Liver (tissue), 9 donors: ENCODE results near the gene NAT9. TPM values are rescaled to one million over a fixed set of nuclear protein-coding genes. Genes with fewer than 3 reads are reported as not detected.

ENCODE experiments used
- DNase-seq: peaks from one replicate; pipeline ENCODE4 v3.0.0-alpha.2; 2017; ENCODE audit warnings: low spot score
- H3K27ac ChIP-seq, 2 donors: one replicate each; pipeline ENCODE4 v1.7.0; 2013; ENCODE audit warnings: inconsistent platforms in 2 of 2, low read length in 2 of 2, control low read depth in 1 of 2, low read depth in 1 of 2, mild to moderate bottlenecking in 1 of 2
- H3K27me3 ChIP-seq, 4 donors: one replicate each; pipeline versions ENCODE4 v1.6.1 to v1.7.0; 2013; ENCODE audit warnings: low read length in 3 of 4, inconsistent platforms in 1 of 4, mild to moderate bottlenecking in 1 of 4, moderate library complexity in 1 of 4; ENCODE audit not compliant: control insufficient read depth in 4 of 4, insufficient read depth in 4 of 4
- H3K36me3 ChIP-seq, 4 donors: one replicate each; pipeline versions ENCODE4 v1.6.1 to v1.7.0; 2013; ENCODE audit warnings: low read length in 3 of 4, mild to moderate bottlenecking in 3 of 4, low read depth in 1 of 4, moderate library complexity in 1 of 4; ENCODE audit not compliant: control insufficient read depth in 4 of 4, insufficient read depth in 3 of 4
- H3K4me1 ChIP-seq, 4 donors: one replicate each; pipeline versions ENCODE4 v1.6.1 to v1.7.0; 2013; ENCODE audit warnings: low read length in 3 of 4, mild to moderate bottlenecking in 3 of 4, moderate library complexity in 1 of 4; ENCODE audit not compliant: control insufficient read depth in 4 of 4, insufficient read depth in 4 of 4
- H3K4me3 ChIP-seq, 3 donors: one replicate each; pipeline versions ENCODE4 v1.6.1 to v1.7.0; 2013; ENCODE audit warnings: low read length in 3 of 3, control low read depth in 1 of 3, low read depth in 1 of 3, mild to moderate bottlenecking in 1 of 3
- H3K9ac ChIP-seq, 2 donors: one replicate each; pipeline ENCODE4 v1.7.0; 2013; ENCODE audit warnings: low read length in 2 of 2, mild to moderate bottlenecking in 2 of 2, moderate library complexity in 2 of 2, control low read depth in 1 of 2, low read depth in 1 of 2
- H3K9me3 ChIP-seq, 4 donors: one replicate each; pipeline versions ENCODE4 v1.6.1 to v1.7.0; 2013; ENCODE audit warnings: low read length in 3 of 4; ENCODE audit not compliant: control insufficient read depth in 4 of 4
- EGR1 ChIP-seq, 2 donors: IDR thresholded peaks; 2 replicates each; pipeline ENCODE4 v1.6.1; 2016 to 2018; ENCODE audit warnings: antibody characterized with exemption in 2 of 2, low read depth in 2 of 2
- FOXA1 ChIP-seq: IDR thresholded peaks from 2 replicates; pipeline ENCODE4 v1.6.1; 2016; ENCODE audit warnings: antibody characterized with exemption
- FOXA2 ChIP-seq: IDR thresholded peaks from 2 replicates; pipeline ENCODE4 v1.6.1; 2016; ENCODE audit warnings: antibody characterized with exemption
- GABPA ChIP-seq, 2 donors: IDR thresholded peaks in 1 of 2; conservative IDR thresholded peaks in 1 of 2; 2 replicates each; pipeline ENCODE4 v1.6.1; 2016; ENCODE audit warnings: antibody characterized with exemption in 2 of 2, mild to moderate bottlenecking in 1 of 2, moderate library complexity in 1 of 2
- HNF4A ChIP-seq, 2 donors: conservative IDR thresholded peaks; 2 replicates each; pipeline ENCODE4 v1.6.1; 2016; ENCODE audit warnings: antibody characterized with exemption in 2 of 2, mild to moderate bottlenecking in 2 of 2
- HNF4G ChIP-seq: IDR thresholded peaks from 2 replicates; pipeline ENCODE4 v1.6.1; 2016; ENCODE audit warnings: antibody characterized with exemption
- JUND ChIP-seq, 2 donors: IDR thresholded peaks; 2 replicates each; pipeline ENCODE4 v1.6.1; 2016; ENCODE audit warnings: antibody characterized with exemption in 2 of 2
- NR2F2 ChIP-seq: IDR thresholded peaks from 2 replicates; pipeline ENCODE4 v1.6.1; 2016; ENCODE audit warnings: antibody characterized with exemption
- RAD21 ChIP-seq, 2 donors: IDR thresholded peaks; 2 replicates each; pipeline ENCODE4 v1.6.1; 2016; ENCODE audit warnings: antibody characterized with exemption in 2 of 2, mild to moderate bottlenecking in 2 of 2
- RXRA ChIP-seq, 2 donors: IDR thresholded peaks; 2 replicates each; pipeline ENCODE4 v1.6.1; 2017 to 2018; ENCODE audit warnings: antibody characterized with exemption in 2 of 2, mild to moderate bottlenecking in 1 of 2
- SP1 ChIP-seq: IDR thresholded peaks from 2 replicates; pipeline ENCODE4 v1.6.1; 2018; ENCODE audit warnings: antibody characterized with exemption, mild to moderate bottlenecking
- TAF1 ChIP-seq: conservative IDR thresholded peaks from 2 replicates; pipeline ENCODE4 v1.6.1; 2016; ENCODE audit warnings: antibody characterized with exemption, mild to moderate bottlenecking
- YY1 ChIP-seq: IDR thresholded peaks from 2 replicates; pipeline ENCODE4 v1.6.1; 2016; ENCODE audit warnings: antibody characterized with exemption, mild to moderate bottlenecking
- WGBS: extraction: QIAGEN DNeasy Blood & Tissue Kit; methylation state at CpG from one replicate; pipeline ENCODE4 v1.1.7; 2013; 5-methylcytosine and 5-hydroxymethylcytosine counted together
- polyA plus RNA-seq, 2 donors: library from polyadenylated mRNA; stranded (reverse) in 1 of 2; unstranded in 1 of 2; fragments of 200-250 nt in 1 of 2; fragments of >200 nt in 1 of 2; fragmentation: Nextera tagmentation in 1 of 2; extraction: Ambion mirVana in 1 of 2; gene quantifications; one replicate each; pipeline versions ENCODE4 v1.2.1 to v1.2.3, GENCODE V29; 2013 to 2015
- total RNA-seq, 2 donors: library from RNA; depleted of rRNA; stranded (reverse); fragments of >200 nt; gene quantifications; one replicate each; pipeline ENCODE4 v1.2.3, GENCODE V29; 2014
- TF ChIP-seq, protein P1 (sequence below): fragments of 150-350 bp; IDR thresholded peaks from 2 replicates; pipeline ENCODE4 v1.5.1; 2017; ENCODE audit warnings: improper control_type of control experiment, low read depth, low read length; ENCODE audit not compliant: missing input control
- TF ChIP-seq, protein P2 (sequence below): IDR thresholded peaks from 2 replicates; pipeline ENCODE4 v1.6.1; 2016; ENCODE audit warnings: antibody characterized with exemption
- TF ChIP-seq, protein P3 (sequence below): IDR thresholded peaks from 2 replicates; pipeline ENCODE4 v1.6.1; 2016; ENCODE audit warnings: antibody characterized with exemption
- TF ChIP-seq, protein P4 (sequence below): IDR thresholded peaks from 2 replicates; pipeline ENCODE4 v1.6.1; 2016; ENCODE audit warnings: antibody characterized with exemption, mild to moderate bottlenecking
- TF ChIP-seq, protein P5 (sequence below): IDR thresholded peaks from 2 replicates; pipeline ENCODE4 v1.6.1; 2016; ENCODE audit warnings: antibody characterized with exemption
- donor health status: healthy.
- donor health status: healthy.
- donor health status: healthy.
- donor health status: healthy.
- donor health status: healthy.

Gene NAT9
- total and polyA plus RNA-seq, 4 donors, result 8.1 to 25.5 (median 17.1) TPM

DNA sequence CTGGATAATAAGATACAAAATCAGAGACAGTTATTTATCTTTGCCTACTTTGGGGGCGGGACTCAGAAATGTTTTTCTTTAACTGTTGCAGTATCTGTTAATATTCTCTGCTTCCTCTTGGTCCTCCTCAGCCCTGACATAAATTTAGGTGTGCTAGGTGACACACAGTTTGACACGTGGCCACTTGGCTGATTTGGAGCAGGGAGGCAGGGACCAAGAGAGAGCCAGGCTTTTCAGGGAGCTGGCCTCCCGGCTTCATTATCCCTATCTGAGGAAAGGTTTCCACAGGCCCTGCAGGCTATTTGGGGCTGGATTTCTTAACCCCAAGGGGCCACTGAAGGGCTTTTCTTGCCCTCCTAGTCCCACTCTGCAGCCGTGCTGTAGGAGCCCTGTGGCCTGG lies 20.1 kb upstream of the NAT9 start:
- H3K36me3 ChIP-seq, result peaks cover 0 to 70% (median 21%) of the 10 kb centered on the region in 4 donors
- no peak overlapping the region for H3K9ac ChIP-seq
- H3K9me3 ChIP-seq, result no peaks in the 10 kb centered on the region
- H3K27ac ChIP-seq, result no peak overlapping the region
- H3K4me3 ChIP-seq, result no peak overlapping the region
- H3K27me3 ChIP-seq, result no peaks in the 10 kb centered on the region
- no peaks in the 10 kb centered on the region for H3K4me1 ChIP-seq
- WGBS, result 96% methylated on average over 4 of the region's 4 CpGs
- TF ChIP-seq YY1, result no peak
- TF ChIP-seq HNF4A (conservative IDR thresholded peaks at IDR 0.05), result no peak
- TF ChIP-seq GABPA (IDR thresholded peaks at IDR 0.05 in 1 of 2, conservative IDR thresholded peaks at IDR 0.05 in 1 of 2), result no peak
- TF ChIP-seq EGR1 (IDR thresholded peaks at IDR 0.05; ENCODE audit: low read depth in 2 of 2), result no peak
- no peak for TF ChIP-seq FOXA1
- no peak for TF ChIP-seq HNF4G
- TF ChIP-seq, protein P1, sequence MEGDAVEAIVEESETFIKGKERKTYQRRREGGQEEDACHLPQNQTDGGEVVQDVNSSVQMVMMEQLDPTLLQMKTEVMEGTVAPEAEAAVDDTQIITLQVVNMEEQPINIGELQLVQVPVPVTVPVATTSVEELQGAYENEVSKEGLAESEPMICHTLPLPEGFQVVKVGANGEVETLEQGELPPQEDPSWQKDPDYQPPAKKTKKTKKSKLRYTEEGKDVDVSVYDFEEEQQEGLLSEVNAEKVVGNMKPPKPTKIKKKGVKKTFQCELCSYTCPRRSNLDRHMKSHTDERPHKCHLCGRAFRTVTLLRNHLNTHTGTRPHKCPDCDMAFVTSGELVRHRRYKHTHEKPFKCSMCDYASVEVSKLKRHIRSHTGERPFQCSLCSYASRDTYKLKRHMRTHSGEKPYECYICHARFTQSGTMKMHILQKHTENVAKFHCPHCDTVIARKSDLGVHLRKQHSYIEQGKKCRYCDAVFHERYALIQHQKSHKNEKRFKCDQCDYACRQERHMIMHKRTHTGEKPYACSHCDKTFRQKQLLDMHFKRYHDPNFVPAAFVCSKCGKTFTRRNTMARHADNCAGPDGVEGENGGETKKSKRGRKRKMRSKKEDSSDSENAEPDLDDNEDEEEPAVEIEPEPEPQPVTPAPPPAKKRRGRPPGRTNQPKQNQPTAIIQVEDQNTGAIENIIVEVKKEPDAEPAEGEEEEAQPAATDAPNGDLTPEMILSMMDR, result no peak
- no peak for TF ChIP-seq JUND (IDR thresholded peaks at IDR 0.05)
- TF ChIP-seq, protein P2, sequence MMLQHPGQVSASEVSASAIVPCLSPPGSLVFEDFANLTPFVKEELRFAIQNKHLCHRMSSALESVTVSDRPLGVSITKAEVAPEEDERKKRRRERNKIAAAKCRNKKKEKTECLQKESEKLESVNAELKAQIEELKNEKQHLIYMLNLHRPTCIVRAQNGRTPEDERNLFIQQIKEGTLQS, result no peak
- TF ChIP-seq, protein P3, sequence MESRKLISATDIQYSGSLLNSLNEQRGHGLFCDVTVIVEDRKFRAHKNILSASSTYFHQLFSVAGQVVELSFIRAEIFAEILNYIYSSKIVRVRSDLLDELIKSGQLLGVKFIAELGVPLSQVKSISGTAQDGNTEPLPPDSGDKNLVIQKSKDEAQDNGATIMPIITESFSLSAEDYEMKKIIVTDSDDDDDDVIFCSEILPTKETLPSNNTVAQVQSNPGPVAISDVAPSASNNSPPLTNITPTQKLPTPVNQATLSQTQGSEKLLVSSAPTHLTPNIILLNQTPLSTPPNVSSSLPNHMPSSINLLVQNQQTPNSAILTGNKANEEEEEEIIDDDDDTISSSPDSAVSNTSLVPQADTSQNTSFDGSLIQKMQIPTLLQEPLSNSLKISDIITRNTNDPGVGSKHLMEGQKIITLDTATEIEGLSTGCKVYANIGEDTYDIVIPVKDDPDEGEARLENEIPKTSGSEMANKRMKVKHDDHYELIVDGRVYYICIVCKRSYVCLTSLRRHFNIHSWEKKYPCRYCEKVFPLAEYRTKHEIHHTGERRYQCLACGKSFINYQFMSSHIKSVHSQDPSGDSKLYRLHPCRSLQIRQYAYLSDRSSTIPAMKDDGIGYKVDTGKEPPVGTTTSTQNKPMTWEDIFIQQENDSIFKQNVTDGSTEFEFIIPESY, result no peak
- no peak for DNase-seq

DNA sequence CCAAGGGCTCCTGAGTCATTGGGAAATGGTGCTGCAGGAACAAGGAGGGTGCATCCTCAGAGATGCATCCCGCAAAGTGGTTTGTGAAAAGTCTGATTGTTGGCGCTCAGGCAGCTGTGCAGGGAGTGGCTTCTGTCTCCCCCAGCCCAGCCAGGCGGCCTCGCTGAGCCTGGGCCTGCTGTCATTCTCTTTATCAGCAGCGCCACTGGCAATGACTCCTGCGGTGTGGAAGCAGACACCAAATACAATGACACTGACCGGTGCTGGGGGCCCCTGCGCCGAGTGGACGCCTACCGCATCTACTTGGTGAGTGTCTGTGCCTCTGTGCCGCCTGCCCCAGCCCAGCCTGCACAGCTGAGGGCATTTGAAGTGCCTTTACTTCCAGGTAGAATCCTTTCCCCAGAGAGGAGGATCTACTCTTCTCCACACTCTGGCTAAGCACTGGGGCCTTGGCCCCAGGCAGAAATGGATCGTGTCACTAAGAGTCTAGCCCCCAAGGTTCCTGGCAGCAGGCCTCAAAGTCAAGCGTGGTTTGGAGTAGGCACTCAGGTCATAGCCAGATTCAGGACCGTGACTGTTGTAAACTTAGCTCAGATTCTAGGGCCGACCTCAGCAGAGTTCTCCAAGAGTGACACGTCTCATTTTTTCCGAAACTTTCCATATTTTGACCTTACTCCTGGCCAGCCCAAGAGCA lies 19.3 kb upstream of the NAT9 start:
- Histone ChIP-seq H3K9ac (no peak overlapping the region), H3K9me3 (no peaks in the 10 kb centered on the region), H3K27me3 (no peaks in the 10 kb centered on the region), H3K4me1 (no peaks in the 10 kb centered on the region), H3K27ac (no peak overlapping the region), H3K36me3 (peaks cover 0 to 64% (median 20%) of the 10 kb centered on the region in 4 donors), H3K4me3 (no peak overlapping the region)
- 96% methylated on average over 18 of the region's 18 CpGs for WGBS
- no peak for TF ChIP-seq NR2F2
- TF ChIP-seq, protein P3, result no peak
- TF ChIP-seq TAF1, result no peak
- no peak for TF ChIP-seq RAD21 (IDR thresholded peaks at IDR 0.05)
- TF ChIP-seq, protein P4, sequence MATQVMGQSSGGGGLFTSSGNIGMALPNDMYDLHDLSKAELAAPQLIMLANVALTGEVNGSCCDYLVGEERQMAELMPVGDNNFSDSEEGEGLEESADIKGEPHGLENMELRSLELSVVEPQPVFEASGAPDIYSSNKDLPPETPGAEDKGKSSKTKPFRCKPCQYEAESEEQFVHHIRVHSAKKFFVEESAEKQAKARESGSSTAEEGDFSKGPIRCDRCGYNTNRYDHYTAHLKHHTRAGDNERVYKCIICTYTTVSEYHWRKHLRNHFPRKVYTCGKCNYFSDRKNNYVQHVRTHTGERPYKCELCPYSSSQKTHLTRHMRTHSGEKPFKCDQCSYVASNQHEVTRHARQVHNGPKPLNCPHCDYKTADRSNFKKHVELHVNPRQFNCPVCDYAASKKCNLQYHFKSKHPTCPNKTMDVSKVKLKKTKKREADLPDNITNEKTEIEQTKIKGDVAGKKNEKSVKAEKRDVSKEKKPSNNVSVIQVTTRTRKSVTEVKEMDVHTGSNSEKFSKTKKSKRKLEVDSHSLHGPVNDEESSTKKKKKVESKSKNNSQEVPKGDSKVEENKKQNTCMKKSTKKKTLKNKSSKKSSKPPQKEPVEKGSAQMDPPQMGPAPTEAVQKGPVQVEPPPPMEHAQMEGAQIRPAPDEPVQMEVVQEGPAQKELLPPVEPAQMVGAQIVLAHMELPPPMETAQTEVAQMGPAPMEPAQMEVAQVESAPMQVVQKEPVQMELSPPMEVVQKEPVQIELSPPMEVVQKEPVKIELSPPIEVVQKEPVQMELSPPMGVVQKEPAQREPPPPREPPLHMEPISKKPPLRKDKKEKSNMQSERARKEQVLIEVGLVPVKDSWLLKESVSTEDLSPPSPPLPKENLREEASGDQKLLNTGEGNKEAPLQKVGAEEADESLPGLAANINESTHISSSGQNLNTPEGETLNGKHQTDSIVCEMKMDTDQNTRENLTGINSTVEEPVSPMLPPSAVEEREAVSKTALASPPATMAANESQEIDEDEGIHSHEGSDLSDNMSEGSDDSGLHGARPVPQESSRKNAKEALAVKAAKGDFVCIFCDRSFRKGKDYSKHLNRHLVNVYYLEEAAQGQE, result no peak
- no peak for TF ChIP-seq GABPA (IDR thresholded peaks at IDR 0.05 in 1 of 2, conservative IDR thresholded peaks at IDR 0.05 in 1 of 2)
- TF ChIP-seq RXRA (IDR thresholded peaks at IDR 0.05), result no peak
- no peak for TF ChIP-seq SP1
- no peak for TF ChIP-seq HNF4G
- no peak for TF ChIP-seq YY1
- no peak for TF ChIP-seq FOXA1
- no peak for TF ChIP-seq FOXA2
- TF ChIP-seq HNF4A (conservative IDR thresholded peaks at IDR 0.05), result no peak
- TF ChIP-seq, protein P5, sequence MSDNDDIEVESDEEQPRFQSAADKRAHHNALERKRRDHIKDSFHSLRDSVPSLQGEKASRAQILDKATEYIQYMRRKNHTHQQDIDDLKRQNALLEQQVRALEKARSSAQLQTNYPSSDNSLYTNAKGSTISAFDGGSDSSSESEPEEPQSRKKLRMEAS, result no peak
- no peak for TF ChIP-seq JUND (IDR thresholded peaks at IDR 0.05)
- TF ChIP-seq, protein P1, result no peak
- TF ChIP-seq, protein P2, result no peak
- no peak for TF ChIP-seq EGR1 (IDR thresholded peaks at IDR 0.05; ENCODE audit: low read depth in 2 of 2)
- no peak for DNase-seq
